ENCODE results near the gene SOX10.
"Not testable (repeated sequence)": the region's sequence is repeated elsewhere in the genome, so short reads cannot be mapped to it uniquely, and the experiment has no call there.

SOX10 gene

GRCh38 chr22:37986371-37986770, 2.0 kb upstream of the SOX10 start:
- DNase-seq (ENCODE audit: low spot score), result no peak
- FAIRE-seq, result no peak

- DNase-seq (ENCODE audit: low spot score), result no peak
- no peak for FAIRE-seq
These were observed 1.5 kb upstream of the SOX10 start for GRCh38 chr22:37985751-37986281.

- FAIRE-seq (no peak), DNase-seq (ENCODE audit: low spot score) (no peak)
These were observed 763 bp upstream of the SOX10 start for GRCh38 chr22:37985050-37985585.

GRCh38 chr22:37982938-37983859, 1.2 kb downstream of the SOX10 start:
- FAIRE-seq (no peak), DNase-seq (ENCODE audit: low spot score) (no peak)

- FAIRE-seq, result no peak
- no peak for DNase-seq (ENCODE audit: low spot score)
These were observed 2.1 kb downstream of the SOX10 start for GRCh38 chr22:37982151-37982785.

- FAIRE-seq (no peak), DNase-seq (ENCODE audit: low spot score) (no peak)
These were observed 2.9 kb downstream of the SOX10 start for GRCh38 chr22:37981282-37982011.

- DNase-seq (ENCODE audit: low spot score) (no peak), FAIRE-seq (no peak)
These were observed 4.6 kb downstream of the SOX10 start for GRCh38 chr22:37979782-37980181.

GRCh38 chr22:37976547-37976946, 7.8 kb downstream of the SOX10 start:
- DNase-seq (ENCODE audit: low spot score), result no peak
- no peak for FAIRE-seq

- DNase-seq (ENCODE audit: low spot score); FAIRE-seq: not testable (repeated sequence)
These were observed 8.3 kb downstream of the SOX10 start for GRCh38 chr22:37976022-37976421.

GRCh38 chr22:37975153-37975552, 9.2 kb downstream of the SOX10 start:
- FAIRE-seq (no peak), DNase-seq (ENCODE audit: low spot score) (no peak)

GRCh38 chr22:37973271-37974170, 10.8 kb downstream of the SOX10 start:
- no peak for DNase-seq (ENCODE audit: low spot score)
- FAIRE-seq, result no peak

GRCh38 chr22:37972527-37972926, 11.8 kb downstream of the SOX10 start:
- DNase-seq (ENCODE audit: low spot score) (no peak), FAIRE-seq (no peak)

- FAIRE-seq (no peak), DNase-seq (ENCODE audit: low spot score) (no peak)
These were observed 12.6 kb downstream of the SOX10 start for GRCh38 chr22:37971475-37972434.

GRCh38 chr22:37970864-37971263, 13.5 kb downstream of the SOX10 start:
- DNase-seq (ENCODE audit: low spot score), result no peak
- no peak for FAIRE-seq

GRCh38 chr22:37968452-37969251, 15.7 kb downstream of the SOX10 start:
- no peak for FAIRE-seq
- DNase-seq (ENCODE audit: low spot score), result no peak

- FAIRE-seq, result no peak
- no peak for DNase-seq (ENCODE audit: low spot score)
These were observed 16.5 kb downstream of the SOX10 start for GRCh38 chr22:37967637-37968451.

GRCh38 chr22:37967147-37967546, 17.2 kb downstream of the SOX10 start:
- DNase-seq (ENCODE audit: low spot score), result no peak
- FAIRE-seq, result no peak

All from RCC 7860 (cell line).